Type B pancreatic cell (in vitro differentiated cells): ENCODE measurements around the gene TBC1D8. TPM values are rescaled to one million over a fixed set of nuclear protein-coding genes. Genes with fewer than 3 reads are reported as not detected.

Experiments used
- DNase-seq: peaks from one replicate; pipeline ENCODE4 v3.0.0; 2021; ENCODE audit warnings: mixed read lengths; ENCODE audit not compliant: unreplicated experiment; ENCODE audit errors: extremely low spot score
- H3K27ac Mint-ChIP-seq: 2 replicates; pipeline ENCODE4 v1.8.0; 2021; ENCODE audit warnings: mild to moderate bottlenecking, mixed read lengths
- H3K27me3 Mint-ChIP-seq: 2 replicates; pipeline ENCODE4 v1.8.0; 2021; ENCODE audit warnings: mixed read lengths
- H3K36me3 Mint-ChIP-seq: 2 replicates; pipeline ENCODE4 v1.8.0; 2021; ENCODE audit warnings: mixed read lengths
- H3K4me1 Mint-ChIP-seq: one replicate; pipeline ENCODE4 v1.8.0; 2021; ENCODE audit warnings: mixed read lengths; ENCODE audit not compliant: unreplicated experiment
- H3K4me3 Mint-ChIP-seq: 2 replicates; pipeline ENCODE4 v1.8.0; 2021; ENCODE audit warnings: mild to moderate bottlenecking, mixed read lengths
- H3K9me3 Mint-ChIP-seq: 2 replicates; pipeline ENCODE4 v1.8.0; 2021; ENCODE audit warnings: mixed read lengths
- CTCF ChIP-seq: fragments of 200-600 bp; sonication (generic); conservative IDR thresholded peaks from 2 replicates; pipeline ENCODE4 v1.5.0; 2021; ENCODE audit warnings: antibody characterized with exemption, mild to moderate bottlenecking
- total RNA-seq: library from RNA; stranded (reverse); gene quantifications from 2 replicates; pipeline ENCODE4 v1.2.1, GENCODE V29; 2021; ENCODE audit warnings: low replicate concordance

TBC1D8 gene
- total RNA-seq, 1 donor from 2014 or later, result 20.1 TPM

DNA sequence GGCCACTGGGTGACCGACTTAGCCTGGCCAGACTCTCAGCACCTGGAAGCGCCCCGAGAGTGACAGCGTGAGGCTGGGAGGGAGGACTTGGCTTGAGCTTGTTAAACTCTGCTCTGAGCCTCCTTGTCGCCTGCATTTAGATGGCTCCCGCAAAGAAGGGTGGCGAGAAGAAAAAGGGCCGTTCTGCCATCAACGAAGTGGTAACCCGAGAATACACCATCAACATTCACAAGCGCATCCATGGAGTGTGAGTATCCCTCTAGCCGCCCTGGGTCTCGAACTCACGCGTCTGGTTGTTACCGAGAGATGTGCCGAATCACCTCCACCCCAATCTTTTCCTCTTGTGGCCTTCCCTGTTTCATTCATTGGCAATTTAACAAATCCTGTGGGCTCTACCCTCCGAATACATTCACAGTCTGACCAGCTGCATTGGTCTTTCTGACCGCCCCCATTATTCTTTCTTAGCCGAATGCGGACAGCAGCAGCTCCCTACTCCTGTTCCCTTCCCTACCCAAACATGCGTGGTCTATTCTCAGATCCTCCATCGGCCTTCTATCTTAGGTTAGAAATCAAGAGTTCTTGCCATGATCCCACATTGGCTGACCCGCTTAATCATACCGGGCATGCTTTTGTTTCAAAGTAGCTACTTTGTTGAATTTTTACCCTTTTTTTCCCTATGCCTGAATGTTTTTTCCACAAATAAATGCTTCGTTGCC lies 148.5 kb downstream of the TBC1D8 start:
- peaks cover 7% of the 10 kb centered on the region for H3K9me3 Mint-ChIP-seq
- H3K4me3 Mint-ChIP-seq, result peak overlapping the region; percentile 96
- peaks cover 34% of the 10 kb centered on the region for H3K4me1 Mint-ChIP-seq
- no peak for DNase-seq
- no peaks in the 10 kb centered on the region for H3K27me3 Mint-ChIP-seq
- TF ChIP-seq CTCF, result no peak
- peak overlapping the region; percentile 89 for H3K27ac Mint-ChIP-seq
- H3K36me3 Mint-ChIP-seq, result peaks cover 45% of the 10 kb centered on the region

- H3K4me3 Mint-ChIP-seq, result peak within 1 kb of the TSS; percentile 96
- peak; percentile 95 for DNase-seq
- H3K27me3 Mint-ChIP-seq, result no peaks in the 10 kb centered on the region
- no peak for TF ChIP-seq CTCF
- peak within 1 kb of the TSS; percentile 89 for H3K27ac Mint-ChIP-seq
- H3K9me3 Mint-ChIP-seq, result peaks cover 7% of the 10 kb centered on the region
- H3K4me1 Mint-ChIP-seq, result peaks cover 34% of the 10 kb centered on the region
- H3K36me3 Mint-ChIP-seq, result peaks cover 40% of the 10 kb centered on the region
Measured at GRCh38 chr2:101001691-101002561, 149.3 kb downstream of the TBC1D8 start, which contains the start of gene RPL31. RPL31 (plus strand) TSS chr2:101002289; CDS start chr2:101002702, 413 bp downstream.

- H3K9me3 Mint-ChIP-seq, result peaks cover 7% of the 10 kb centered on the region
- peak overlapping the region; percentile 76 for H3K4me3 Mint-ChIP-seq
- H3K36me3 Mint-ChIP-seq, result peaks cover 27% of the 10 kb centered on the region
- no peaks in the 10 kb centered on the region for H3K27me3 Mint-ChIP-seq
- H3K27ac Mint-ChIP-seq, result peak overlapping the region; percentile 30
- peaks cover 22% of the 10 kb centered on the region for H3K4me1 Mint-ChIP-seq
- no peak for TF ChIP-seq CTCF
- DNase-seq, result no peak
Measured at GRCh38 chr2:100999995-101000394, 151.2 kb downstream of the TBC1D8 start.

GRCh38 chr2:100998235-100998573 lies 153.0 kb downstream of the TBC1D8 start:
- peaks cover 7% of the 10 kb centered on the region for H3K9me3 Mint-ChIP-seq
- no peak for TF ChIP-seq CTCF
- no peak for DNase-seq

GRCh38 chr2:100997509-100998234 lies 153.5 kb downstream of the TBC1D8 start:
- no peaks in the 10 kb centered on the region for H3K27me3 Mint-ChIP-seq
- H3K27ac Mint-ChIP-seq, result no peak overlapping the region
- H3K4me3 Mint-ChIP-seq, result no peak overlapping the region
- H3K4me1 Mint-ChIP-seq, result peaks cover 7% of the 10 kb centered on the region
- DNase-seq, result no peak
- H3K9me3 Mint-ChIP-seq, result peaks cover 7% of the 10 kb centered on the region
- no peak for TF ChIP-seq CTCF
- peaks cover 4% of the 10 kb centered on the region for H3K36me3 Mint-ChIP-seq

More at GRCh38 chr2:100998235-100998573, 153.0 kb downstream of the TBC1D8 start:
- H3K4me1 Mint-ChIP-seq, result peaks cover 7% of the 10 kb centered on the region
- no peak overlapping the region for H3K27ac Mint-ChIP-seq
- H3K36me3 Mint-ChIP-seq, result peaks cover 9% of the 10 kb centered on the region
- H3K27me3 Mint-ChIP-seq, result no peaks in the 10 kb centered on the region
- H3K4me3 Mint-ChIP-seq, result no peak overlapping the region
